H1 (cell line): ENCODE data around the gene EIF4E3. TPM values are rescaled to one million over a fixed set of nuclear protein-coding genes. Genes with fewer than 3 reads are reported as not detected.

Experiments used
- CTCF ChIA-PET: fragments of 300-600 bp; sonication (Branson Sonifier 250); formaldehyde crosslinking; loops from one replicate; lab custom pipeline; 2021; ENCODE audit not compliant: partially characterized antibody; lab: Charles Lee
- POLR2A ChIA-PET: fragments of 300-600 bp; sonication (Branson Sonifier 250); formaldehyde crosslinking; loops from one replicate; lab custom pipeline; 2021; ENCODE audit warnings: inconsistent platforms; ENCODE audit not compliant: partially characterized antibody; lab: Charles Lee
- DNase-seq, 2 experiments: peaks; one replicate each; pipeline versions ENCODE4 v3.0.0 to v3.0.0-alpha.2; 2010 to 2022; ENCODE audit warnings: low spot score in 2 of 2, low read depth in 1 of 2, mixed read lengths in 1 of 2
- FAIRE-seq: peaks from 2 replicates; lab custom pipeline; 2011; peaks lifted over from hg19 to GRCh38; lab: Jason Lieb, UNC
- H2AFZ ChIP-seq: 2 replicates; pipeline ENCODE4 v1.8.1; 2012; ENCODE audit warnings: low read length, inconsistent platforms
- H2AK5ac ChIP-seq: 2 replicates; pipeline ENCODE4 v1.6.1; 2013; ENCODE audit warnings: low read depth, low read length
- H2BK120ac ChIP-seq: replicated peaks from 2 replicates; pipeline ENCODE3; 2013; ENCODE audit warnings: low read depth, low read length, inconsistent platforms
- H2BK12ac ChIP-seq: 2 replicates; pipeline ENCODE4 v1.6.1; 2013; ENCODE audit warnings: low read depth, low read length
- H2BK15ac ChIP-seq: 2 replicates; pipeline ENCODE4 v1.6.1; 2013; ENCODE audit warnings: low read length
- H2BK20ac ChIP-seq: 2 replicates; pipeline ENCODE4 v1.6.1; 2013; ENCODE audit warnings: low read length
- H2BK5ac ChIP-seq: 2 replicates; pipeline ENCODE4 v1.6.1; 2013; ENCODE audit warnings: low read depth, low read length
- H3K14ac ChIP-seq: 2 replicates; pipeline ENCODE4 v1.6.1; 2013; ENCODE audit warnings: inconsistent platforms; ENCODE audit not compliant: insufficient read length
- H3K18ac ChIP-seq: 2 replicates; pipeline ENCODE4 v1.6.1; 2013; ENCODE audit warnings: low read length; ENCODE audit errors: extremely low read depth
- H3K23ac ChIP-seq: 2 replicates; pipeline ENCODE4 v1.6.1; 2013; ENCODE audit warnings: inconsistent platforms; ENCODE audit not compliant: insufficient read length
- H3K23me2 ChIP-seq: 2 replicates; pipeline ENCODE4 v1.6.1; 2013; ENCODE audit warnings: low read depth, low read length
- H3K27ac ChIP-seq: 2 replicates; pipeline ENCODE4 v1.6.1; 2011; ENCODE audit warnings: low read depth, low read length, inconsistent platforms
- H3K27me3 ChIP-seq, 4 experiments: replicated peaks in 1 of 4; 1 replicate in 1 of 4; 2 replicates in 3 of 4; pipeline versions ENCODE4 v1.6.1 to v1.8.1; 2011 to 2013; ENCODE audit warnings: low read length in 3 of 4, mild to moderate bottlenecking in 3 of 4, inconsistent platforms in 2 of 4, mixed read lengths in 2 of 4, moderate library complexity in 1 of 4; ENCODE audit not compliant: control insufficient read depth in 3 of 4, insufficient read depth in 3 of 4; ENCODE audit errors: extremely low read depth in 1 of 4
- H3K36me3 ChIP-seq, 4 experiments: 2 replicates each; pipeline versions ENCODE4 v1.6.1 to v1.8.1; 2011 to 2013; ENCODE audit warnings: mild to moderate bottlenecking in 4 of 4, low read length in 3 of 4, moderate library complexity in 2 of 4, control low read depth in 1 of 4, inconsistent platforms in 1 of 4; ENCODE audit not compliant: insufficient read depth in 4 of 4, control insufficient read depth in 2 of 4
- H3K4ac ChIP-seq: replicated peaks from 2 replicates; pipeline ENCODE3; 2013; ENCODE audit warnings: low read length, low read depth, mixed read lengths, inconsistent platforms; ENCODE audit not compliant: insufficient read length
- H3K4me1 ChIP-seq, 4 experiments: replicated peaks in 1 of 4; 1 replicate in 1 of 4; 2 replicates in 3 of 4; pipeline versions ENCODE4 v1.6.1 to v1.8.1; 2011 to 2013; ENCODE audit warnings: low read length in 3 of 4, inconsistent platforms in 2 of 4, mixed read lengths in 1 of 4; ENCODE audit not compliant: insufficient read depth in 4 of 4, control insufficient read depth in 3 of 4
- H3K4me2 ChIP-seq, 2 experiments: 2 replicates each; pipeline versions ENCODE4 v1.6.1 to v1.8.1; 2011 to 2013; ENCODE audit warnings: low read depth in 2 of 2, low read length in 2 of 2, control low read depth in 1 of 2, inconsistent platforms in 1 of 2, mild to moderate bottlenecking in 1 of 2; ENCODE audit not compliant: insufficient read depth in 1 of 2
- H3K4me3 ChIP-seq, 4 experiments: fragments of 200-600, 300-600 bp in 1 of 4; sonication (generic), shearing (Covaris generic), sonication (Bioruptor Twin) in 1 of 4; 2 replicates each; pipeline versions ENCODE4 v1.5.1 to v1.8.1; 2011 to 2016; ENCODE audit warnings: low read length in 4 of 4, low read depth in 3 of 4, control low read depth in 2 of 4, inconsistent platforms in 2 of 4, mild to moderate bottlenecking in 2 of 4, mixed read lengths in 1 of 4, moderate library complexity in 1 of 4; ENCODE audit not compliant: insufficient read depth in 2 of 4; ENCODE audit errors: extremely low read depth in 1 of 4
- H3K56ac ChIP-seq: replicated peaks from 2 replicates; pipeline ENCODE3; 2013; ENCODE audit warnings: low read depth, mild to moderate bottlenecking, mixed read lengths, low read length, inconsistent platforms; ENCODE audit not compliant: insufficient read length
- H3K79me1 ChIP-seq: 2 replicates; pipeline ENCODE4 v1.6.1; 2013; ENCODE audit warnings: low read depth, low read length, control low read depth
- H3K79me2 ChIP-seq, 2 experiments: 2 replicates each; pipeline versions ENCODE4 v1.6.1 to v1.8.1; 2012 to 2013; ENCODE audit warnings: low read length in 2 of 2, mild to moderate bottlenecking in 2 of 2, inconsistent platforms in 1 of 2; ENCODE audit not compliant: insufficient read depth in 2 of 2, control insufficient read depth in 1 of 2
- H3K9ac ChIP-seq, 4 experiments: replicated peaks in 1 of 4; 1 replicate in 1 of 4; 2 replicates in 3 of 4; pipeline versions ENCODE4 v1.6.1 to v1.8.1; 2011 to 2013; ENCODE audit warnings: low read depth in 3 of 4, low read length in 3 of 4, control low read depth in 2 of 4, mild to moderate bottlenecking in 2 of 4, moderate library complexity in 2 of 4, inconsistent platforms in 1 of 4; ENCODE audit errors: extremely low read depth in 1 of 4
- H3K9me3 ChIP-seq, 2 experiments: 2 replicates each; pipeline versions ENCODE4 v1.6.1 to v1.8.1; 2012 to 2013; ENCODE audit warnings: mild to moderate bottlenecking in 2 of 2, moderate library complexity in 2 of 2, control low read depth in 1 of 2, inconsistent platforms in 1 of 2, low read depth in 1 of 2, low read length in 1 of 2, mixed read lengths in 1 of 2; ENCODE audit not compliant: insufficient read depth in 2 of 2
- H4K20me1 ChIP-seq, 2 experiments: replicated peaks in 1 of 2; 2 replicates each; pipeline versions ENCODE3 to v1.8.1; 2011 to 2013; ENCODE audit warnings: inconsistent platforms in 2 of 2, low read length in 2 of 2, mild to moderate bottlenecking in 1 of 2; ENCODE audit not compliant: insufficient read depth in 2 of 2, control insufficient read depth in 1 of 2
- H4K5ac ChIP-seq: 2 replicates; pipeline ENCODE4 v1.6.1; 2013; ENCODE audit warnings: low read length, low read depth, mixed read lengths, inconsistent platforms; ENCODE audit not compliant: insufficient read length
- H4K8ac ChIP-seq: 2 replicates; pipeline ENCODE4 v1.8.0; 2013; ENCODE audit warnings: mild to moderate bottlenecking, moderate library complexity, low read length, inconsistent platforms; ENCODE audit not compliant: insufficient read depth; ENCODE audit errors: extremely low read depth
- H4K91ac ChIP-seq: replicated peaks from 2 replicates; pipeline ENCODE3; 2013; ENCODE audit warnings: low read length, mixed read lengths, inconsistent platforms; ENCODE audit not compliant: insufficient read length
- BRCA1 ChIP-seq: IDR thresholded peaks from 2 replicates; pipeline ENCODE4 v1.6.1; 2012; ENCODE audit warnings: low read depth, low read length, improper control_type of control experiment
- CEBPB ChIP-seq: IDR thresholded peaks from 2 replicates; pipeline ENCODE4 v1.6.1; 2012; ENCODE audit warnings: low read depth, low read length
- CTBP2 ChIP-seq: IDR thresholded peaks from 2 replicates; pipeline ENCODE4 v1.7.0; 2011; ENCODE audit warnings: borderline replicate concordance, mild to moderate bottlenecking, moderate library complexity, mixed read lengths, low read length; ENCODE audit not compliant: insufficient read depth, insufficient read length
- GTF2F1 ChIP-seq: IDR thresholded peaks from 2 replicates; pipeline ENCODE4 v1.6.1; 2012; ENCODE audit warnings: low read depth, low read length, improper control_type of control experiment, borderline replicate concordance
- HDAC2 ChIP-seq, 2 experiments: fragments of 300-600 bp in 1 of 2; sonication (generic) in 1 of 2; IDR thresholded peaks; 2 replicates each; pipeline ENCODE4 v1.6.1; 2011 to 2012; ENCODE audit warnings: low read depth in 2 of 2, low read length in 2 of 2, mild to moderate bottlenecking in 2 of 2, moderate library complexity in 2 of 2, borderline replicate concordance in 1 of 2, inconsistent platforms in 1 of 2
- MAFK ChIP-seq: IDR thresholded peaks from 2 replicates; pipeline ENCODE4 v1.6.1; 2012; ENCODE audit warnings: low read depth, mild to moderate bottlenecking, improper control_type of control experiment, low read length
- SIN3A ChIP-seq, 2 experiments: IDR thresholded peaks in 1 of 2; conservative IDR thresholded peaks in 1 of 2; 2 replicates each; pipeline ENCODE4 v1.6.1; 2011 to 2012; ENCODE audit warnings: low read length in 2 of 2, improper control_type of control experiment in 1 of 2, low read depth in 1 of 2, mild to moderate bottlenecking in 1 of 2
- SIX5 ChIP-seq: IDR thresholded peaks from 2 replicates; pipeline ENCODE4 v1.6.1; 2011; ENCODE audit warnings: mild to moderate bottlenecking, low read depth, low read length
- SP2 ChIP-seq: IDR thresholded peaks from 2 replicates; pipeline ENCODE4 v1.6.1; 2012; ENCODE audit warnings: mild to moderate bottlenecking, low read length, inconsistent platforms
- SRF ChIP-seq: IDR thresholded peaks from 2 replicates; pipeline ENCODE4 v1.6.1; 2011; ENCODE audit warnings: mild to moderate bottlenecking, low read depth, low read length, moderate library complexity
- YY1 ChIP-seq: IDR thresholded peaks from 2 replicates; pipeline ENCODE4 v1.6.1; 2011; ENCODE audit warnings: low read depth, mild to moderate bottlenecking, low read length
- WGBS, 2 experiments: shearing (Covaris generic) in 1 of 2; methylation state at CpG; one replicate each; pipeline versions ENCODE4 v1.1.6 to v1.1.7; 2013 to 2015; ENCODE audit warnings: low lambda C conversion rate in 2 of 2, mixed read lengths in 2 of 2, inconsistent platforms in 1 of 2, low coverage in 1 of 2, missing lambda C conversion rate in 1 of 2; ENCODE audit not compliant: insufficient replicate concordance in 2 of 2, insufficient coverage in 1 of 2, insufficient read length in 1 of 2; ENCODE audit errors: extremely low coverage in 1 of 2, missing lambda C conversion rate in 1 of 2; 5-methylcytosine and 5-hydroxymethylcytosine counted together
- polyA plus RNA-seq, 7 experiments: library from polyadenylated mRNA; depleted of rRNA in 3 of 7; stranded (reverse) in 5 of 7; unstranded in 2 of 7; fragments of >200 nt in 5 of 7; fragments of 200-250 nt in 2 of 7; gene quantifications; 1 replicate in 5 of 7; 2 replicates in 1 of 7; 4 replicates in 1 of 7; pipeline versions ENCODE4 v1.2.1 to v1.2.3, GENCODE V29; 2011 to 2013; ENCODE audit warnings: missing spikeins in 2 of 7, mixed read lengths in 2 of 7
- total RNA-seq: library from RNA; stranded (reverse); fragmentation: NEBNext Ultra II Directional; extraction: Animal tissue kit (Norgen Biotek cat#: 25700); gene quantifications from 2 replicates; pipeline ENCODE4 v1.2.1, GENCODE V29; 2021
- TF ChIP-seq, protein P1 (sequence below): IDR thresholded peaks from 2 replicates; pipeline ENCODE4 v1.6.1; 2012; ENCODE audit warnings: low read length, inconsistent platforms

EIF4E3 gene
- total and polyA plus RNA-seq, 2 of the 8 experiments (the other 6 are each of a cell fraction or from before 2014, with no cell fraction given) = 5.2 to 17.0 TPM

DNA sequence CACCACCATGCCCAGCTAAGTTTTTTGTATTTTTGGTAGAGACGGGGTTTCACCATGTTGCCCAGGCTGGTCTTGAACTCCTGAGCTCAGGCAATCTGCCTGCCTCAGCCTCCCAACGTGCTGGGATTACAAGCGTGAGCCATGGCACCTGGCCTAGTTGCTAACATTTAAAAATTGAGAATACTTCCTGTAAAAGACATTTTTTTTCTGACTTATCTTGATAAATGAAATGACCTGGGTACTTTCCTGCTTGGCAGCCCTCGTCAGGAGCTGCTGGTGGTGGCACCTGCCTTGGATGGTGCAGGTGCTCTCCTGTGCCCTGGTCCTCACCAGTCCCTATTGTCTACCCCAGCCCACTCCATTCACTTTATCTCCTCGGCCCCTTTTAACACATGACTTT is 74.8 kb downstream of the EIF4E3 start:
- Histone ChIP-seq H3K4me2 (no peak overlapping the region), H3K23me2 (no peaks in the 10 kb centered on the region), H3K4me3 (no peak overlapping the region), H2BK5ac (no peak overlapping the region), H2BK120ac (no peak overlapping the region), H3K79me1 (no peaks in the 10 kb centered on the region), H3K79me2 (no peaks in the 10 kb centered on the region), H2BK20ac (no peak overlapping the region), H3K4me1 (peaks cover 0 to 30% (median 11%) of the 10 kb centered on the region in 4 experiments; a peak in 5 of 7 replicates), H3K4ac (no peak overlapping the region), H3K27me3 (no peaks in the 10 kb centered on the region), H3K18ac (no peak overlapping the region), H2AK5ac (no peak overlapping the region), H3K56ac (no peak overlapping the region), H3K27ac (no peak overlapping the region), H2BK15ac (no peak overlapping the region; the same call in 1 of the 2 replicates), H2AFZ (no peak overlapping the region), H3K36me3 (no peaks in the 10 kb centered on the region), H2BK12ac (no peak overlapping the region), H3K9me3 (no peaks in the 10 kb centered on the region), H4K8ac (no peak overlapping the region), H4K20me1 (no peaks in the 10 kb centered on the region), H3K23ac (no peak overlapping the region), H4K91ac (no peak overlapping the region), H3K9ac (no peak overlapping the region), H3K14ac (no peak overlapping the region), H4K5ac (no peak overlapping the region)
- WGBS, 2 experiments = 89% methylated on average over 5 of the region's 5 CpGs; no CpG with 5 or more reads in 1 of the 2 experiments
- POLR2A ChIA-PET = no interaction called here
- FAIRE-seq (no peak), DNase-seq (no peak)
- CTCF ChIA-PET = interaction anchor here (0.6 kb wide), 1 partner anchor 31 kb away, joined by 3 read pairs; no protein-coding TSS in a partner anchor
- TF ChIP-seq SIN3A (conservative IDR thresholded peaks at IDR 0.05 in 1 of 2, IDR thresholded peaks at IDR 0.05 in 1 of 2; ENCODE audit: low read depth in 1 of 2, low read length in 2 of 2) (no peak), CEBPB (no peak), GTF2F1 (no peak), HDAC2 (IDR thresholded peaks at IDR 0.05; ENCODE audit: borderline replicate concordance in 1 of 2, low read depth in 2 of 2, low read length in 2 of 2) (no peak), SRF (no peak), MAFK (no peak), SP2 (no peak), CTBP2 (no peak), YY1 (no peak), BRCA1 (no peak), SIX5 (no peak)
- TF ChIP-seq, protein P1, sequence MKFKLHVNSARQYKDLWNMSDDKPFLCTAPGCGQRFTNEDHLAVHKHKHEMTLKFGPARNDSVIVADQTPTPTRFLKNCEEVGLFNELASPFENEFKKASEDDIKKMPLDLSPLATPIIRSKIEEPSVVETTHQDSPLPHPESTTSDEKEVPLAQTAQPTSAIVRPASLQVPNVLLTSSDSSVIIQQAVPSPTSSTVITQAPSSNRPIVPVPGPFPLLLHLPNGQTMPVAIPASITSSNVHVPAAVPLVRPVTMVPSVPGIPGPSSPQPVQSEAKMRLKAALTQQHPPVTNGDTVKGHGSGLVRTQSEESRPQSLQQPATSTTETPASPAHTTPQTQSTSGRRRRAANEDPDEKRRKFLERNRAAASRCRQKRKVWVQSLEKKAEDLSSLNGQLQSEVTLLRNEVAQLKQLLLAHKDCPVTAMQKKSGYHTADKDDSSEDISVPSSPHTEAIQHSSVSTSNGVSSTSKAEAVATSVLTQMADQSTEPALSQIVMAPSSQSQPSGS = no peak
